ENCODE results near the gene ANKRD11.
A peak's percentile ranks its signal among the peaks of the same experiment; 100 is the strongest.

ANKRD11 gene

GRCh38 chr16:89453501-89454321, 36.6 kb downstream of the ANKRD11 start:
- DNase-seq (ENCODE audit: low read depth, low spot score) = no peak
- H3K4me3 ChIP-seq (ENCODE audit: low read depth, low read length) = no peak overlapping the region
- peak; percentile 30 for TF ChIP-seq CTCF (IDR thresholded peaks at IDR 0.05; ENCODE audit: low read depth, low read length)
- in situ Hi-C loops (cut with HindIII; ENCODE audit: low sequenced_read_pairs) = no loop called here

GRCh38 chr16:89452925-89453324, 37.4 kb downstream of the ANKRD11 start:
- no peak overlapping the region for H3K4me3 ChIP-seq (ENCODE audit: low read depth, low read length)
- no peak for DNase-seq (ENCODE audit: low read depth, low spot score)
- no peak for TF ChIP-seq CTCF (IDR thresholded peaks at IDR 0.05; ENCODE audit: low read depth, low read length)
- in situ Hi-C loops (cut with HindIII; ENCODE audit: low sequenced_read_pairs) = no loop called here

- H3K4me3 ChIP-seq (ENCODE audit: low read depth, low read length) = no peak overlapping the region
- no peak for TF ChIP-seq CTCF (IDR thresholded peaks at IDR 0.05; ENCODE audit: low read depth, low read length)
- in situ Hi-C loops (cut with HindIII; ENCODE audit: low sequenced_read_pairs) = no loop called here
Measured at GRCh38 chr16:89452241-89452640, 38.1 kb downstream of the ANKRD11 start.

GRCh38 chr16:89450537-89450936, 39.8 kb downstream of the ANKRD11 start:
- no peak for DNase-seq (ENCODE audit: low read depth, low spot score)
- H3K4me3 ChIP-seq (ENCODE audit: low read depth, low read length) = no peak overlapping the region
- TF ChIP-seq CTCF (IDR thresholded peaks at IDR 0.05; ENCODE audit: low read depth, low read length) = no peak
- in situ Hi-C loops (cut with HindIII; ENCODE audit: low sequenced_read_pairs) = no loop called here

More at GRCh38 chr16:89452241-89452640, 38.1 kb downstream of the ANKRD11 start:
- no peak for DNase-seq (ENCODE audit: low read depth, low spot score)

- TF ChIP-seq CTCF (IDR thresholded peaks at IDR 0.05; ENCODE audit: low read depth, low read length) = no peak
- in situ Hi-C loops (cut with HindIII; ENCODE audit: low sequenced_read_pairs) = no loop called here
- no peak overlapping the region for H3K4me3 ChIP-seq (ENCODE audit: low read depth, low read length)
- no peak for DNase-seq (ENCODE audit: low read depth, low spot score)
Measured at GRCh38 chr16:89449726-89450335, 40.5 kb downstream of the ANKRD11 start.

- TF ChIP-seq CTCF (IDR thresholded peaks at IDR 0.05; ENCODE audit: low read depth, low read length) = no peak
- DNase-seq (ENCODE audit: low read depth, low spot score) = no peak
- in situ Hi-C loops (cut with HindIII; ENCODE audit: low sequenced_read_pairs) = no loop called here
- no peak overlapping the region for H3K4me3 ChIP-seq (ENCODE audit: low read depth, low read length)
Measured at GRCh38 chr16:89448656-89449055, 41.7 kb downstream of the ANKRD11 start.

Data from astrocyte of the spinal cord (primary cell).